Osteocyte (in vitro differentiated cells): ENCODE data around the gene TRIO. TPM values are rescaled to one million over a fixed set of nuclear protein-coding genes. Genes with fewer than 3 reads are reported as not detected.
A peak's percentile ranks its signal among the peaks of the same experiment; 100 is the strongest.

Experiments
- DNase-seq: peaks from one replicate; pipeline ENCODE4 v3.0.0; 2021; ENCODE audit warnings: mixed read lengths; ENCODE audit not compliant: unreplicated experiment; ENCODE audit errors: extremely low spot score
- H3K27ac Mint-ChIP-seq: one replicate; pipeline ENCODE4 v1.8.0; 2021; ENCODE audit warnings: mild to moderate bottlenecking, mixed read lengths; ENCODE audit not compliant: unreplicated experiment
- H3K27me3 Mint-ChIP-seq: one replicate; pipeline ENCODE4 v1.8.0; 2021; ENCODE audit warnings: mixed read lengths; ENCODE audit not compliant: unreplicated experiment
- H3K36me3 Mint-ChIP-seq: one replicate; pipeline ENCODE4 v1.8.0; 2021; ENCODE audit warnings: mixed read lengths; ENCODE audit not compliant: unreplicated experiment
- H3K4me1 Mint-ChIP-seq: one replicate; pipeline ENCODE4 v1.8.0; 2021; ENCODE audit warnings: mixed read lengths; ENCODE audit not compliant: unreplicated experiment
- H3K4me3 Mint-ChIP-seq: one replicate; pipeline ENCODE4 v1.8.0; 2021; ENCODE audit warnings: mild to moderate bottlenecking, moderate library complexity, mixed read lengths; ENCODE audit not compliant: unreplicated experiment
- H3K9me3 Mint-ChIP-seq: one replicate; pipeline ENCODE4 v1.8.0; 2021; ENCODE audit warnings: mixed read lengths; ENCODE audit not compliant: unreplicated experiment
- total RNA-seq: library from RNA; stranded (reverse); gene quantifications from 2 replicates; pipeline ENCODE4 v1.2.1, GENCODE V29; 2021
- TF ChIP-seq, protein P1 (sequence below): fragments of 200-600 bp; sonication (generic); IDR thresholded peaks from 2 replicates; pipeline ENCODE4 v1.5.0; 2021; ENCODE audit warnings: antibody characterized with exemption, mild to moderate bottlenecking, moderate library complexity

Gene TRIO
- total RNA-seq, 1 donor from 2014 or later, result 336 TPM

DNA sequence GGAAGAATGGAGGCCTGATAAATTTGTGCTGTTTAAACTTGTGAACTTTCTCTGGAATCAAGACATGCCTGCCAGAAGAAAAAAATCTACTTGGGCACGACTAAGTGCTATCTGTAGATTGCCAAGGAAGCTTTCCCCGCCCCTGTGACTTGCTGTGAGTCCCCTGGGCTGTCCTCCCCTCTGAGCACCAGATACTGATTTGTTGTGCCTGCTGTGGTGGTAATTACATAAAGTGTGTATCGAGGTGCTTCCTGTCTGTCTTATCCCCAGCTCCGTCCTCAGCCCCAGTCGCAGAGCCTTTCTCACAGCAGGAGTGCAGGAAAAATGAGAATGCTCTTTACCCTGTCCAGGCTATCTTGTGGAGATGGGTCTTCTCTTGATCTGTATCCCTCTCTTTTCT lies 53.9 kb downstream of the TRIO start:
- Mint-ChIP-seq H3K4me1 (peaks cover 77% of the 10 kb centered on the region), H3K4me3 (no peak overlapping the region), H3K27me3 (no peaks in the 10 kb centered on the region), H3K27ac (peak overlapping the region; percentile 63), H3K9me3 (no peaks in the 10 kb centered on the region), H3K36me3 (no peaks in the 10 kb centered on the region)
- DNase-seq, result no peak
- TF ChIP-seq, protein P1, sequence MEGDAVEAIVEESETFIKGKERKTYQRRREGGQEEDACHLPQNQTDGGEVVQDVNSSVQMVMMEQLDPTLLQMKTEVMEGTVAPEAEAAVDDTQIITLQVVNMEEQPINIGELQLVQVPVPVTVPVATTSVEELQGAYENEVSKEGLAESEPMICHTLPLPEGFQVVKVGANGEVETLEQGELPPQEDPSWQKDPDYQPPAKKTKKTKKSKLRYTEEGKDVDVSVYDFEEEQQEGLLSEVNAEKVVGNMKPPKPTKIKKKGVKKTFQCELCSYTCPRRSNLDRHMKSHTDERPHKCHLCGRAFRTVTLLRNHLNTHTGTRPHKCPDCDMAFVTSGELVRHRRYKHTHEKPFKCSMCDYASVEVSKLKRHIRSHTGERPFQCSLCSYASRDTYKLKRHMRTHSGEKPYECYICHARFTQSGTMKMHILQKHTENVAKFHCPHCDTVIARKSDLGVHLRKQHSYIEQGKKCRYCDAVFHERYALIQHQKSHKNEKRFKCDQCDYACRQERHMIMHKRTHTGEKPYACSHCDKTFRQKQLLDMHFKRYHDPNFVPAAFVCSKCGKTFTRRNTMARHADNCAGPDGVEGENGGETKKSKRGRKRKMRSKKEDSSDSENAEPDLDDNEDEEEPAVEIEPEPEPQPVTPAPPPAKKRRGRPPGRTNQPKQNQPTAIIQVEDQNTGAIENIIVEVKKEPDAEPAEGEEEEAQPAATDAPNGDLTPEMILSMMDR, result no peak

DNA sequence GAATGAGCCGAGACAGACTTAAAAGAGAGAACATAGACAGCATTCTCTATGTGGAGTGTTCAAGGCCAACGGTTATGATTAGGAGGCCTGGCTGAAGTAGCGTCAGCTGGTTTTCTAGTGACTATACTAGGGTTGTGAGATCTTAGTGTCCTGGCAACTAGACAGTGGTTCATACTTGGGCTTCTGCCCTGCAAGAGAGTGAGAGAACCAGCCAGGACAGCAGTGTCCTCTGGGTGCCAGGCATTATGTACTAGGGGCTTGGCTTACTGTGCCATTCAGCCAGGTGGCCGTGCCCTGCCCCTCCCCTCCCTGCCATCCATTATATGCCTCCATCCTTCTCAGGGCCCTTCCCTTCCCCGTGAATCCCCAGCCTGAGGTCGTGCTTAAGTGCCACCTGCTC lies 56.8 kb downstream of the TRIO start:
- Mint-ChIP-seq H3K36me3 (no peaks in the 10 kb centered on the region), H3K4me1 (peaks cover 80% of the 10 kb centered on the region), H3K27ac (peak overlapping the region; percentile 51), H3K4me3 (no peak overlapping the region), H3K9me3 (no peaks in the 10 kb centered on the region), H3K27me3 (no peaks in the 10 kb centered on the region)
- no peak for DNase-seq
- TF ChIP-seq, protein P1, result no peak

DNA sequence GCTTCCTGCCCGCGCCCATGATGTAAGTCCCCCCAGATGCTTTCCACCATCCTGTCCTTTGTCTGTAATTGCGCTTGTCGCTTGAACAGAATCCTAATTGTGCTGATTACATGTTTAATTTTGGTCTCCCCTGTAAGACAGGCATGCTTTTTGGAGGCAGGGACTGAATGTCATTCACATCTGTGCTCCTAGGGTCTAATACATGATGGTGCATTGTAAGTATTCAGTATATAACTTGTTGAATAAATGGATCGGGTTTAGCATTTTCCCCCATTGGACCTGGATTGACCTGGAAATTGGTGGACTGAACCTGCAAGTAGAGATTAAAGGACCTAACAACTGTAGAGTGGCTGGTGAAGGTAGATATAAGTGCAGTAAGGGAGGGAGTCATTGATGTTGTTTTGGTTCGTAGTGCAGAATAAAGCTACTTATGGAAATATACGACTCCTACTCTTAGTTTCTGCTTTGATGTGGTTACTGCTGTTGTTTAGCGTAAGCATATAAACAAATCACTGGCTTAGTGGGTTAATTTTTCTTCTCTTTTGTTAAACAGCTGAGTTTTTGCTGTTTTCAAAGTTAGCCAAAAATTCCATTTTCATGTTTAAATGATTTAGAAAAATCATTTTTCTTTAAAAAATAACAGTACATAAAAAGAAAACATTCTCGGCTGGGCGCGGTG lies 57.3 kb downstream of the TRIO start:
- TF ChIP-seq, protein P1, result no peak
- H3K4me3 Mint-ChIP-seq, result no peak overlapping the region
- H3K27ac Mint-ChIP-seq, result peak overlapping the region; percentile 11
- H3K27me3 Mint-ChIP-seq, result no peaks in the 10 kb centered on the region
- DNase-seq, result no peak
- H3K4me1 Mint-ChIP-seq, result peaks cover 80% of the 10 kb centered on the region
- H3K9me3 Mint-ChIP-seq, result no peaks in the 10 kb centered on the region
- H3K36me3 Mint-ChIP-seq, result no peaks in the 10 kb centered on the region

DNA sequence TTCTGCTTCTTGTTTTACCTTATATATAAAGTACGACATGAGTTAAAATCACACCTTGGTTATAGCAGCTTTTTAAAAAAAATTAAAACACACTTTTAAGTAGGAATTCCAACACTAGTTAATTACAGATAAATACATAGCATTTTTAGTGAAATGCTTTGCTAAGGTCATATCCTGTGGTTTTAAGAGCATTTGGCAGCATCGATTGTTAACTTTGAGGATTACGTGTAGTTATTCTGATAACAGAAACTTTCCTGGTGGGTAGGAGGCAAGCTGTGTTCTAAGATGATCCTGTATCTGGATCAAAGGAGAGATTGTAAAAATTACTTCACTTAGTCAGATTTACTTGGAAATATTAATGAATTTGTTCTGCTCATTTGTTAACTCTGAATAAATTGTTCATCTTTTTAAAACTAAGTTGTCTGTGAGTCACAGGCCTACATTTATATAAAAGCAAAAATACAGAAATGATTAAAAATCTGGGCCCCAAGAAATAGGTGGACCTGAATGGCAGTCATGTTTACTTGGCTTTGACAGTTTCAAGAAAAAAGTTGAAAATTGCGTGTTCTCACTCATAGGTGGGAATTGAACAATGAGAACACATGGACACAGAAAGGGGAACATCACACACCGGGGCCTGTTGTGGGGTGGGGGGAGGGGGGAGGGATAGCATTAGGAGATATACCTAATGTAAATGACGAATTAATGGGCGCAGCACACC lies 58.3 kb downstream of the TRIO start:
- Mint-ChIP-seq H3K27me3 (no peaks in the 10 kb centered on the region), H3K4me3 (no peak overlapping the region), H3K27ac (peak overlapping the region; percentile 53), H3K4me1 (peaks cover 78% of the 10 kb centered on the region), H3K9me3 (no peaks in the 10 kb centered on the region), H3K36me3 (no peaks in the 10 kb centered on the region)
- TF ChIP-seq, protein P1, result no peak
- no peak for DNase-seq

DNA sequence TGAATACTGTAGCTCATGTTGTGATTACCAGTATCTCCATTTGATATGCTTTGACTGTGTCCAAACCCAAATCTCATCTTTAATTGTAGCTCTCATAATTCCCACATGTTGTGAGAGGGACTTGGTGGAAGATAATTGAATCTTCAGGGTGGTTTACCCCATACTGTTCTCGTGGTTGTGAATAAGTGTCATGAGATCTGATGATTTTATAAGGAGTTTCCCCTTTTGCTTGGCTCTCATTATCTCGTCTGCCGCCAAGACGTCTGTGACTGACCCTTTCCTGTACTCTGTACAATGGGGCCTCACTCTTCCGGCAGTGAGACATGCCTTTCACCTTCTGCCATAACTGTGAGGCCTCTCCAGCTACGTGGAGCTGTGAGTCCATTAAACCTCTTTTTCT lies 59.3 kb downstream of the TRIO start:
- Mint-ChIP-seq H3K9me3 (no peaks in the 10 kb centered on the region), H3K36me3 (no peaks in the 10 kb centered on the region), H3K27ac (peak overlapping the region; percentile 93), H3K4me3 (peak overlapping the region; percentile 2), H3K4me1 (peaks cover 70% of the 10 kb centered on the region), H3K27me3 (no peaks in the 10 kb centered on the region)
- TF ChIP-seq, protein P1, result no peak
- DNase-seq, result no peak
